HepG2 (cell line): Measurements from ENCODE around the gene COG1. TPM values are rescaled to one million over a fixed set of nuclear protein-coding genes. Genes with fewer than 3 reads are reported as not detected.

Experiments used
- AGO1 ChIP-seq: fragments of 200-400 bp; formaldehyde crosslinking; IDR thresholded peaks from 2 replicates; pipeline ENCODE4 v1.6.1; 2017; ENCODE audit warnings: mild to moderate bottlenecking, low read depth, low read length, moderate library complexity; ENCODE audit not compliant: poor library complexity, severe bottlenecking
- ASH2L ChIP-seq: fragments of 300-600, 200-600 bp; sonication (generic); IDR thresholded peaks from 2 replicates; pipeline ENCODE4 v1.7.0; 2017; ENCODE audit warnings: low read depth, mild to moderate bottlenecking, moderate library complexity, mixed read lengths, low read length; ENCODE audit not compliant: insufficient read length
- ATF3 ChIP-seq: sonication (generic); formaldehyde crosslinking; IDR thresholded peaks from 2 replicates; pipeline ENCODE4 v1.4.0; 2020; ENCODE audit warnings: missing genetic modification reagents
- ATF7 ChIP-seq, 2 experiments: fragments of 450-650 bp in 1 of 2; sonication (generic) in 1 of 2; formaldehyde crosslinking in 1 of 2; IDR thresholded peaks; 2 replicates each; pipeline versions ENCODE4 v1.4.0 to v1.6.1; 2016 to 2020; ENCODE audit warnings: antibody characterized with exemption in 1 of 2, mild to moderate bottlenecking in 1 of 2, missing genetic modification reagents in 1 of 2
- ATRX ChIP-seq: sonication (generic); formaldehyde crosslinking; IDR thresholded peaks from 2 replicates; pipeline ENCODE4 v1.4.0; 2020; ENCODE audit warnings: missing genetic modification reagents, borderline replicate concordance
- FOXA1 ChIP-seq, 2 experiments: fragments of 450-650 bp in 1 of 2; sonication (generic) in 1 of 2; formaldehyde crosslinking in 1 of 2; IDR thresholded peaks; 2 replicates each; pipeline versions ENCODE4 v1.4.0 to v1.6.1; 2016 to 2020; ENCODE audit warnings: missing genetic modification reagents in 1 of 2
- HNRNPL ChIP-seq: fragments of 200-400 bp; formaldehyde crosslinking; IDR thresholded peaks from 2 replicates; pipeline ENCODE4 v1.6.1; 2017; ENCODE audit warnings: mild to moderate bottlenecking, low read depth, low read length
- MAZ ChIP-seq, 2 experiments: sonication (generic) in 1 of 2; formaldehyde crosslinking in 1 of 2; IDR thresholded peaks; 2 replicates each; pipeline versions ENCODE4 v1.5.0 to v1.6.1; 2012 to 2020; ENCODE audit warnings: low read depth in 2 of 2, mild to moderate bottlenecking in 2 of 2, borderline replicate concordance in 1 of 2, improper control_type of control experiment in 1 of 2, low read length in 1 of 2, missing genetic modification reagents in 1 of 2, moderate library complexity in 1 of 2
- MNT ChIP-seq: fragments of 450-650 bp; IDR thresholded peaks from 2 replicates; pipeline ENCODE4 v1.6.1; 2016
- MTF1 ChIP-seq: sonication (generic); formaldehyde crosslinking; IDR thresholded peaks from 2 replicates; pipeline ENCODE4 v1.5.0; 2020; ENCODE audit warnings: missing genetic modification reagents
- NFRKB ChIP-seq: fragments of 450-650 bp; IDR thresholded peaks from 2 replicates; pipeline ENCODE4 v1.6.1; 2017
- NR2F2 ChIP-seq: IDR thresholded peaks from 2 replicates; pipeline ENCODE4 v1.6.1; 2012; ENCODE audit warnings: low read depth, inconsistent platforms, borderline replicate concordance
- RCOR2 ChIP-seq: IDR thresholded peaks from 2 replicates; pipeline ENCODE4 v1.6.1; 2016; ENCODE audit warnings: missing biosample characterization, missing genetic modification reagents
- RFX5 ChIP-seq: IDR thresholded peaks from 2 replicates; pipeline ENCODE4 v1.6.1; 2011; ENCODE audit warnings: low read depth, low read length, improper control_type of control experiment
- SCMH1 ChIP-seq: sonication (generic); formaldehyde crosslinking; IDR thresholded peaks from 2 replicates; pipeline ENCODE4 v1.9.0; 2021; ENCODE audit warnings: missing genetic modification reagents, mild to moderate bottlenecking, borderline replicate concordance
- SMC3 ChIP-seq: IDR thresholded peaks from 2 replicates; pipeline ENCODE4 v1.6.1; 2011; ENCODE audit warnings: low read length, improper control_type of control experiment
- ZHX1 ChIP-seq: sonication (generic); formaldehyde crosslinking; IDR thresholded peaks from 2 replicates; pipeline ENCODE4 v1.8.1; 2022; ENCODE audit warnings: low read depth, mild to moderate bottlenecking, missing genetic modification reagents
- ZNF550 ChIP-seq: sonication (generic); formaldehyde crosslinking; IDR thresholded peaks from 2 replicates; pipeline ENCODE4 v1.4.0; 2020; ENCODE audit warnings: mild to moderate bottlenecking, missing genetic modification reagents, borderline replicate concordance
- ZNF563 ChIP-seq: sonication (generic); formaldehyde crosslinking; IDR thresholded peaks from 2 replicates; pipeline ENCODE4 v1.8.0; 2022; ENCODE audit warnings: mild to moderate bottlenecking, moderate library complexity, missing genetic modification reagents
- ZNF564 ChIP-seq: sonication (generic); formaldehyde crosslinking; IDR thresholded peaks from 2 replicates; pipeline ENCODE4 v1.8.1; 2023; ENCODE audit warnings: mild to moderate bottlenecking, missing genetic modification reagents
- ZNF607 ChIP-seq: sonication (generic); formaldehyde crosslinking; IDR thresholded peaks from 2 replicates; pipeline ENCODE4 v1.5.1; 2020; ENCODE audit warnings: missing genetic modification reagents, mild to moderate bottlenecking, borderline replicate concordance
- ZNF703 ChIP-seq: sonication (generic); formaldehyde crosslinking; IDR thresholded peaks from 2 replicates; pipeline ENCODE4 v1.5.1; 2020; ENCODE audit warnings: missing genetic modification reagents, mild to moderate bottlenecking, moderate library complexity, borderline replicate concordance
- ZNF720 ChIP-seq: sonication (generic); formaldehyde crosslinking; IDR thresholded peaks from 2 replicates; pipeline ENCODE4 v1.4.0; 2020; ENCODE audit warnings: missing genetic modification reagents
- ZNF770 ChIP-seq: sonication (generic); formaldehyde crosslinking; IDR thresholded peaks from 2 replicates; pipeline ENCODE4 v1.5.0; 2020; ENCODE audit warnings: mild to moderate bottlenecking, missing genetic modification reagents
- polyA plus RNA-seq, 8 experiments: library from polyadenylated mRNA; depleted of rRNA in 3 of 8; stranded (reverse) in 7 of 8; unstranded in 1 of 8; fragments of >200 nt; fragmentation: Illumina TruSeq in 4 of 8; extraction: Trizol in 4 of 8; gene quantifications; 2 replicates each; pipeline versions ENCODE4 v1.2.1 to v1.2.3, GENCODE V29; 2011 to 2016; ENCODE audit warnings: low read depth in 4 of 8, missing spikeins in 1 of 8, mixed read lengths in 1 of 8; ENCODE audit not compliant: insufficient read depth in 1 of 8
- total RNA-seq, 5 experiments: library from RNA; depleted of rRNA; stranded (reverse); fragments of >200 nt; fragmentation: Illumina TruSeq; extraction: Trizol; gene quantifications; 2 replicates each; pipeline ENCODE4 v1.2.3, GENCODE V29; 2016; ENCODE audit warnings: low read depth in 1 of 5

The COG1 gene
- total and polyA plus RNA-seq, 2 of the 13 experiments (the other 11 are each of a cell fraction or from before 2014, with no cell fraction given), result 36.6 to 39.7 TPM

- TF ChIP-seq ZHX1 (no peak), ZNF770 (CRISPR knock-in tag) (no peak), HNRNPL (no peak), FOXA1 (IDR thresholded peaks at IDR 0.05) (no peak), FOXA1 (CRISPR knock-in tag; IDR thresholded peaks at IDR 0.05) (peak; percentile 65; the same call in 1 of the 2 replicates), MNT (no peak), NFRKB (no peak), SMC3 (no peak), ATF7 (IDR thresholded peaks at IDR 0.05) (no peak), ATF7 (CRISPR knock-in tag; IDR thresholded peaks at IDR 0.05) (no peak), ZNF607 (CRISPR knock-in tag) (no peak), RCOR2 (CRISPR knock-in tag) (no peak), ASH2L (peak; percentile 28), NR2F2 (no peak), AGO1 (no peak), ATF3 (CRISPR knock-in tag) (no peak), RFX5 (no peak), ZNF550 (CRISPR knock-in tag) (no peak), ZNF563 (CRISPR knock-in tag) (no peak), MTF1 (CRISPR knock-in tag) (no peak), ATRX (CRISPR knock-in tag) (no peak), ZNF720 (CRISPR knock-in tag) (no peak), ZNF703 (CRISPR knock-in tag) (no peak), SCMH1 (CRISPR knock-in tag) (no peak), MAZ (IDR thresholded peaks at IDR 0.05; ENCODE audit: borderline replicate concordance, low read depth, low read length) (no peak), MAZ (CRISPR knock-in tag; IDR thresholded peaks at IDR 0.05; ENCODE audit: low read depth) (no peak), ZNF564 (CRISPR knock-in tag) (peak; percentile 30; the same call in 1 of the 2 replicates)
These were observed 12.7 kb downstream of the COG1 start (continued) for GRCh38 chr17:73205459-73205961.
